Osteocyte (in vitro differentiated cells): Measurements from ENCODE around the gene CHIT1. TPM values are rescaled to one million over a fixed set of nuclear protein-coding genes. Genes with fewer than 3 reads are reported as not detected.
A peak's percentile ranks its signal among the peaks of the same experiment; 100 is the strongest.
"Not testable (repeated sequence)": the region's sequence is repeated elsewhere in the genome, so short reads cannot be mapped to it uniquely, and the experiment has no call there.

Source experiments
- DNase-seq: peaks from one replicate; pipeline ENCODE4 v3.0.0; 2021; ENCODE audit warnings: mixed read lengths; ENCODE audit not compliant: unreplicated experiment; ENCODE audit errors: extremely low spot score
- H3K27ac Mint-ChIP-seq: one replicate; pipeline ENCODE4 v1.8.0; 2021; ENCODE audit warnings: mild to moderate bottlenecking, mixed read lengths; ENCODE audit not compliant: unreplicated experiment
- H3K27me3 Mint-ChIP-seq: one replicate; pipeline ENCODE4 v1.8.0; 2021; ENCODE audit warnings: mixed read lengths; ENCODE audit not compliant: unreplicated experiment
- H3K36me3 Mint-ChIP-seq: one replicate; pipeline ENCODE4 v1.8.0; 2021; ENCODE audit warnings: mixed read lengths; ENCODE audit not compliant: unreplicated experiment
- H3K4me1 Mint-ChIP-seq: one replicate; pipeline ENCODE4 v1.8.0; 2021; ENCODE audit warnings: mixed read lengths; ENCODE audit not compliant: unreplicated experiment
- H3K4me3 Mint-ChIP-seq: one replicate; pipeline ENCODE4 v1.8.0; 2021; ENCODE audit warnings: mild to moderate bottlenecking, moderate library complexity, mixed read lengths; ENCODE audit not compliant: unreplicated experiment
- H3K9me3 Mint-ChIP-seq: one replicate; pipeline ENCODE4 v1.8.0; 2021; ENCODE audit warnings: mixed read lengths; ENCODE audit not compliant: unreplicated experiment
- total RNA-seq: library from RNA; stranded (reverse); gene quantifications from 2 replicates; pipeline ENCODE4 v1.2.1, GENCODE V29; 2021
- TF ChIP-seq, protein P1 (sequence below): fragments of 200-600 bp; sonication (generic); IDR thresholded peaks from 2 replicates; pipeline ENCODE4 v1.5.0; 2021; ENCODE audit warnings: antibody characterized with exemption, mild to moderate bottlenecking, moderate library complexity

CHIT1 gene
- total RNA-seq, 1 donor from 2014 or later = not detected

DNA sequence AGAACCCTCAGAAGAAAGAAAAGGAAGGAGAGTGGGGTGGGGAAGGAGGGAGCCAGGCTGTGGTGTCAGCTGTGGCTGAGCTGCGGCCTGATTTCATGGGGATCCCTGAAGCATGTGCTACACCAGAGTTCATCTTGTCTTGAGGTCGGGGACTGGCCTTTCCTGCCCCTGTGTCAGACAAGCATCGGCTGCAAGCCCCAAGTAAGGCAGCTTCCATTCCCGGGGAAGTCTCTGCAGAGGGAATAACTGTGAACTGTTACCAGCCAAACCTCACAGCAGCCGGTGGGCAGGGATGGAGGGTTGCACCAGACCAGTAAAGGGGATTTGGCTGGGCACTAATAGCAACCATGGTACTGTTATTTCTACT is 40.2 kb upstream of the CHIT1 start:
- TF ChIP-seq, protein P1, sequence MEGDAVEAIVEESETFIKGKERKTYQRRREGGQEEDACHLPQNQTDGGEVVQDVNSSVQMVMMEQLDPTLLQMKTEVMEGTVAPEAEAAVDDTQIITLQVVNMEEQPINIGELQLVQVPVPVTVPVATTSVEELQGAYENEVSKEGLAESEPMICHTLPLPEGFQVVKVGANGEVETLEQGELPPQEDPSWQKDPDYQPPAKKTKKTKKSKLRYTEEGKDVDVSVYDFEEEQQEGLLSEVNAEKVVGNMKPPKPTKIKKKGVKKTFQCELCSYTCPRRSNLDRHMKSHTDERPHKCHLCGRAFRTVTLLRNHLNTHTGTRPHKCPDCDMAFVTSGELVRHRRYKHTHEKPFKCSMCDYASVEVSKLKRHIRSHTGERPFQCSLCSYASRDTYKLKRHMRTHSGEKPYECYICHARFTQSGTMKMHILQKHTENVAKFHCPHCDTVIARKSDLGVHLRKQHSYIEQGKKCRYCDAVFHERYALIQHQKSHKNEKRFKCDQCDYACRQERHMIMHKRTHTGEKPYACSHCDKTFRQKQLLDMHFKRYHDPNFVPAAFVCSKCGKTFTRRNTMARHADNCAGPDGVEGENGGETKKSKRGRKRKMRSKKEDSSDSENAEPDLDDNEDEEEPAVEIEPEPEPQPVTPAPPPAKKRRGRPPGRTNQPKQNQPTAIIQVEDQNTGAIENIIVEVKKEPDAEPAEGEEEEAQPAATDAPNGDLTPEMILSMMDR = no peak
- Mint-ChIP-seq H3K27ac (no peak overlapping the region), H3K4me1 (peaks cover 20% of the 10 kb centered on the region), H3K9me3 (no peaks in the 10 kb centered on the region), H3K36me3 (no peaks in the 10 kb centered on the region), H3K27me3 (peaks cover 12% of the 10 kb centered on the region), H3K4me3 (no peak overlapping the region)
- DNase-seq = peak; percentile 73

DNA sequence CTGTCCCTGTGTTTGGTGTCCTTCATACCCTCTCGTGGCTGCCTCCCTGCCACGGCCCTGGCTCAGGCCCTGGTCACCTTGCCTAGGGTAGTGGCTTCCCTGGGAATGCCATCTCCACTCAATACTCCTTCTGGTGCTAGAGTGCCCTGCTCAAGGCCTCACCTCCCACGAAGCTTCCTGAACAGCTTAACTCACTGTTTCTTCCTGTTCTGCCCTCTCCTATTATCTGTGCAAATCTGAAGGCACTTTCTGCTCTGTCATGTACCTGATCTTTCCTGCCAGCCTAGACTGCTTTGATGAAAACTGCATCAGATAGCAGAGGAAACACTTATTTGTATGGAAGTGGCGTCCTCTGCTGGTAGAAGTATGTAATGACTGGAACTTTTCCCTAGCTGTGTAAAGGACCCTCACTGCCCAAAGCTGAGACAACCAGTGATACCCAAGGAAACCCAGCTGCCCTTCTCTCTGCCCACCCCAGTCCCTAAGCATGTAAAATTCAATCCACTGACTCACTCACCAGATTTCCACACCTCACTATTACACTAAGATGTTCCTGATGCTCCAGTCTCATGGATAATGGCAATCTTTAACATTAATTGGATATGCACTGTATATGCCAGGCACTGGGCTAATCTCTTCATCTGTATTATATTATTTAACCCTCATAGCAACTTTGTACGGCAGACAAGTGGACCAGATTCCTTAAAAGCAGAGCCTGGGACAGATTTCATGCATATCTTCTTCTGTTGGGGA is 39.6 kb upstream of the CHIT1 start:
- H3K9me3 Mint-ChIP-seq = no peaks in the 10 kb centered on the region
- no peak overlapping the region for H3K27ac Mint-ChIP-seq
- TF ChIP-seq, protein P1 = peak; percentile 78
- peaks cover 17% of the 10 kb centered on the region for H3K27me3 Mint-ChIP-seq
- H3K4me1 Mint-ChIP-seq = peaks cover 20% of the 10 kb centered on the region
- no peak overlapping the region for H3K4me3 Mint-ChIP-seq
- H3K36me3 Mint-ChIP-seq = no peaks in the 10 kb centered on the region
- DNase-seq = peak; percentile 70

DNA sequence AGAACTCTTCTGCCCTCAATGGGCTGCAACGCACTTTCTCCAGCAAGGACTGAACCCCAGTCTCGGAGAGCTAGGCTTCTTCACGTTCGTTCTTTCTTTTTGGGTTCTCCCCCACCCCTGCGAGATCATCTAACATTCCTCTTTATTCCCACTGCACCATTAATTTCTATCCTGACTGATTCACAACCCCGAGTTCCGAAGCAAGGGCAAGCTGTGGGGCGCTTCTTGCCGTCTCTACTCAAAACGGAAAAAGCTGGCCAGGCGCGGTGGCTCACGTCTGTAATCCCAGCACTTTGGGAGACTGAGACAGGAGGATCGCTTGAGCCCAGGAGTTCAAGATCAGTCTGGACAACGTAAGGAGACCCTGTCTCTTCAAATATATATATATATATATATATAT is 38.4 kb upstream of the CHIT1 start:
- peaks cover 10% of the 10 kb centered on the region for H3K4me1 Mint-ChIP-seq
- H3K9me3 Mint-ChIP-seq = no peaks in the 10 kb centered on the region
- H3K27ac Mint-ChIP-seq = peak overlapping the region; percentile 83
- H3K4me3 Mint-ChIP-seq = peak overlapping the region; percentile 88
- H3K36me3 Mint-ChIP-seq = no peaks in the 10 kb centered on the region
- no peak for DNase-seq
- TF ChIP-seq, protein P1 = no peak
- peaks cover 25% of the 10 kb centered on the region for H3K27me3 Mint-ChIP-seq

DNA sequence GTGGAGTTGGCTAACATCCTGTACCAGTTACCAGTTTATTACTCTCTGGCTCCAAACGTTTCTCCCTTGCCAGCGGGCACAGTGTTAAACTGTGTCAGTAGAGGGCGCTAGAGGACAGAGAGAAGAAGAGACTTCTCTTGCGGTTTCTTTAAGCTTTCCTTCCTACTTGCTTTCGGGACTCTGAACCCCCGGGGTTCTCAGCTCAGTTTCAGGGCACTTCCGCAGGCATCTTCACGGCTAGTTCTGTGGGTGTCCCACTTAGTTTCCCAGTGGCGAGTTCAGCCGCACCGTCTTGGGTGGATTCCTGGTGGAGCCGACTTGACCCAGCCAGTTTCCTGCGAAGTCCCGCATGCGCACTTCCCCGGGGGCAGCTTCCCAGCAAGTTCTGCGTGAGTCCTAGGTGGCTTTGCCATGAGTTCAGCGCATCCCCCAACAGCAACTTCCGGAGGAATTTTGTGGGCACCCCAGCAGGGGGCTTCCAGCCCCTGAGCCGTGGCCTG is 37.9 kb upstream of the CHIT1 start:
- peak overlapping the region; percentile 88 for H3K4me3 Mint-ChIP-seq
- H3K27me3 Mint-ChIP-seq = peaks cover 30% of the 10 kb centered on the region
- no peaks in the 10 kb centered on the region for H3K9me3 Mint-ChIP-seq
- peaks cover 9% of the 10 kb centered on the region for H3K4me1 Mint-ChIP-seq
- H3K36me3 Mint-ChIP-seq = no peaks in the 10 kb centered on the region
- H3K27ac Mint-ChIP-seq = peak overlapping the region; percentile 83
- DNase-seq = peak; percentile 94
- TF ChIP-seq, protein P1 = peak; percentile 97

DNA sequence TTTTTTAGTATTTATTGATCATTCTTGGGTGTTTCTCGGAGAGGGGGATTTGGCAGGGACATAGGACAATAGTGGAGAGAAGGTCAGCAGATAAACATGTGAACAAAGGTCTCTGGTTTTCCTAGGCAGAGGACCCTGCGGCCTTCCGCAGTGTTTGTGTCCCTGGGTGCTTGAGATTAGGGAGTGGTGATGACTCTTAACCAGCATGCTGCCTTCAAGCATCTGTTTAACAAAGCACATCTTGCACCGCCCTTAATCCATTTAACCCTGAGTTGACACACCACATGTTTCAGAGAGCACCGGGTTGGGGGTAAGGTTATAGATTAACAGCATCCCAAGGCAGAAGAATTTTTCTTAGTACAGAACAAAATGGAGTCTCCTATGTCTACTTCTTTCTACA is 36.7 kb upstream of the CHIT1 start:
- H3K9me3 Mint-ChIP-seq, DNase-seq, H3K27ac Mint-ChIP-seq, H3K4me3 Mint-ChIP-seq, H3K36me3 Mint-ChIP-seq, H3K4me1 Mint-ChIP-seq: not testable (repeated sequence)
- peaks cover 43% of the 10 kb centered on the region for H3K27me3 Mint-ChIP-seq
